Spleen (tissue), 13 donors: ENCODE measurements around the gene SUMO4. TPM values are rescaled to one million over a fixed set of nuclear protein-coding genes. Genes with fewer than 3 reads are reported as not detected.
A peak's percentile ranks its signal among the peaks of the same experiment; 100 is the strongest.

ENCODE experiments used
- DNase-seq: peaks from one replicate; pipeline ENCODE4 v3.0.0-alpha.2; 2020
- H3K27ac ChIP-seq, 8 donors: fragments of 200-600 bp; sonication (generic) in 7 of 8; 1 replicate in 4 of 8; 2 replicates in 4 of 8; pipeline versions ENCODE4 v1.5.0 to v1.8.0; 2016 to 2021; ENCODE audit warnings: inconsistent platforms in 4 of 8, mild to moderate bottlenecking in 4 of 8, moderate library complexity in 1 of 8
- H3K27me3 ChIP-seq, 7 donors: fragments of 200-600 bp; sonication (generic) in 6 of 7; replicated peaks in 1 of 7; 1 replicate in 4 of 7; 2 replicates in 3 of 7; pipeline versions ENCODE4 v1.5.0 to v1.8.0; 2016 to 2021; ENCODE audit warnings: inconsistent platforms in 3 of 7, mild to moderate bottlenecking in 1 of 7
- H3K36me3 ChIP-seq, 6 donors: fragments of 200-600 bp; sonication (generic) in 5 of 6; 1 replicate in 4 of 6; 2 replicates in 2 of 6; pipeline versions ENCODE4 v1.5.0 to v1.8.0; 2016 to 2021; ENCODE audit warnings: inconsistent platforms in 2 of 6
- H3K4me1 ChIP-seq, 6 donors: fragments of 200-600 bp; sonication (generic) in 5 of 6; 1 replicate in 3 of 6; 2 replicates in 3 of 6; pipeline versions ENCODE4 v1.5.0 to v1.8.0; 2016 to 2021; ENCODE audit warnings: inconsistent platforms in 3 of 6
- H3K4me3 ChIP-seq, 8 donors: fragments of 200-600 bp; sonication (generic) in 7 of 8; 1 replicate in 4 of 8; 2 replicates in 4 of 8; pipeline versions ENCODE4 v1.5.0 to v1.8.0; 2016 to 2021; ENCODE audit warnings: inconsistent platforms in 4 of 8, mild to moderate bottlenecking in 4 of 8, moderate library complexity in 2 of 8
- H3K9me3 ChIP-seq, 8 donors: fragments of 200-600 bp; sonication (generic) in 7 of 8; 1 replicate in 4 of 8; 2 replicates in 4 of 8; pipeline versions ENCODE4 v1.5.0 to v1.8.0; 2016 to 2021; ENCODE audit warnings: inconsistent platforms in 4 of 8
- POLR2A ChIP-seq, 3 donors: fragments of 450-650 bp; IDR thresholded peaks; one replicate each; pipeline ENCODE4 v1.5.1; 2017; ENCODE audit warnings: antibody characterized with exemption in 3 of 3, mild to moderate bottlenecking in 1 of 3
- POLR2AphosphoS5 ChIP-seq, 3 donors: sonication (generic); formaldehyde crosslinking; IDR thresholded peaks; one replicate each; pipeline ENCODE4 v1.5.1; 2017; ENCODE audit warnings: antibody characterized with exemption in 3 of 3
- WGBS, 5 donors: extraction: QIAGEN DNeasy Blood & Tissue Kit in 3 of 5; methylation state at CpG; one replicate each; pipeline versions ENCODE4 v1.1.5 to v1.1.7; 2013 to 2018; 5-methylcytosine and 5-hydroxymethylcytosine counted together
- intact Hi-C: fragments of 100-400 bp; cut with DNase I; formaldehyde crosslinking; loops from one replicate; pipeline ENCODE4 v1.15.0; 2023; ENCODE audit warnings: low total_unique reads
- long read RNA-seq, 2 donors: transcript quantifications; one replicate each; lab custom pipeline, GENCODE V29; 2026
- polyA plus RNA-seq, 3 donors: library from polyadenylated mRNA; stranded (reverse); fragments of 200-250 nt; gene quantifications; one replicate each; pipeline ENCODE4 v1.2.1, GENCODE V29; 2013
- total RNA-seq, 7 donors: library from RNA; depleted of rRNA in 3 of 7; stranded (reverse); fragments of >200 nt in 3 of 7; fragmentation: NEBNext Ultra II Directional in 4 of 7; extraction: Animal tissue kit (Norgen Biotek cat#: 25700) in 4 of 7; gene quantifications; one replicate each; pipeline versions ENCODE4 v1.1.0 to v1.2.1, GENCODE V29; 2016 to 2021
- TF ChIP-seq, protein P1 (sequence below), 11 experiments: fragments of 200-600 bp in 7 of 11; fragments of 450-650 bp in 4 of 11; sonication (generic) in 4 of 11; IDR thresholded peaks in 8 of 11; conservative IDR thresholded peaks in 3 of 11; 1 replicate in 7 of 11; 2 replicates in 4 of 11; pipeline versions ENCODE4 v1.4.0 to v1.8.0; 2016 to 2021; ENCODE audit warnings: antibody characterized with exemption in 11 of 11, inconsistent platforms in 4 of 11, mild to moderate bottlenecking in 1 of 11
- donor health status: healthy with polysubstance abuse.
- donor health status: DM: no; HTN: no; CAD: no; lungs with moderate emphysema.
- donor health status: DM: no; HTN: no; CAD: no.
- donor health status: Bipolar disorder and iron deficiency.
- donor health status: healthy.
- donor health status: DM: no; HTN: no; CAD: no.
- donor health status: DM: yes; HTN: yes; CAD: no.

SUMO4 gene
- 10 to 100 TPM in 2 of 7 donors, 1 to 10 TPM in 5; 4.7 to 19.7 (median 7.0) TPM for total RNA-seq
- polyA plus RNA-seq = under 1 TPM in 1 of 3 donors, not detected in 2; 0.16 TPM
- long read RNA-seq, donor 1, partial matches to known transcripts = 0 of 1 reads
- long read RNA-seq, donor 1, other reads (novel, unspliced or antisense) = 0 of 1 reads
- long read RNA-seq, donor 2 = 0 reads

DNA sequence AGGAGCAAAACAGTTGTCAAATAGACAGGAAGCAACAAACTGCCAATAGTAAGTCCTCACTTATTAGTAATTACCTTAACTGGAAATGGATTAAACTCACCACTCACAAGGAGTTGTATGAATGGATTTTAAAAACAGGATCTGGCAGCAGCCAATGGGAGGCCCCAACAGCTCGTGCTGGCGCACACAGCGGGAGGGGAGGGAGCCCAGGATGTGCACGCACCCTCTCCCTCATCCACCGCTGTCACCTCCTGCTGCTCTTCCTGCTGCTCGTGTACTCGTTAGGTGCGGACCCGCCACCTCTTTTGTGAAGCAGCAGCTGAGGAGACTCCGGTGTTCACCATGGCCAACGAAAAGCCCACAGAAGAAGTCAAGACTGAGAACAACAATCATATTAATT is at the start of gene SUMO4:
TSS of gene SUMO4 (plus strand) at position 213 of the 400 bp plus-strand sequence. CDS start at position 343, 130 bp downstream.
- Histone ChIP-seq H3K27ac (no peak within 1 kb of the TSS), H3K9me3 (no peaks in the 10 kb centered on the region), H3K36me3 (peaks cover 0 to 91% (median 38%) of the 10 kb centered on the region in 6 donors), H3K27me3 (no peaks in the 10 kb centered on the region), H3K4me1 (no peaks in the 10 kb centered on the region), H3K4me3 (no peak within 1 kb of the TSS)
- 96 to 99% (median 99%) methylated on average over 11 of the region's 11 CpGs for WGBS, 5 donors
- intact Hi-C loops = no loop called here
- no peak for DNase-seq
- TF ChIP-seq POLR2AphosphoS5 (IDR thresholded peaks at IDR 0.05) = peak; percentile 26 to 57 (median 27)
- TF ChIP-seq, protein P1, sequence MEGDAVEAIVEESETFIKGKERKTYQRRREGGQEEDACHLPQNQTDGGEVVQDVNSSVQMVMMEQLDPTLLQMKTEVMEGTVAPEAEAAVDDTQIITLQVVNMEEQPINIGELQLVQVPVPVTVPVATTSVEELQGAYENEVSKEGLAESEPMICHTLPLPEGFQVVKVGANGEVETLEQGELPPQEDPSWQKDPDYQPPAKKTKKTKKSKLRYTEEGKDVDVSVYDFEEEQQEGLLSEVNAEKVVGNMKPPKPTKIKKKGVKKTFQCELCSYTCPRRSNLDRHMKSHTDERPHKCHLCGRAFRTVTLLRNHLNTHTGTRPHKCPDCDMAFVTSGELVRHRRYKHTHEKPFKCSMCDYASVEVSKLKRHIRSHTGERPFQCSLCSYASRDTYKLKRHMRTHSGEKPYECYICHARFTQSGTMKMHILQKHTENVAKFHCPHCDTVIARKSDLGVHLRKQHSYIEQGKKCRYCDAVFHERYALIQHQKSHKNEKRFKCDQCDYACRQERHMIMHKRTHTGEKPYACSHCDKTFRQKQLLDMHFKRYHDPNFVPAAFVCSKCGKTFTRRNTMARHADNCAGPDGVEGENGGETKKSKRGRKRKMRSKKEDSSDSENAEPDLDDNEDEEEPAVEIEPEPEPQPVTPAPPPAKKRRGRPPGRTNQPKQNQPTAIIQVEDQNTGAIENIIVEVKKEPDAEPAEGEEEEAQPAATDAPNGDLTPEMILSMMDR (IDR thresholded peaks at IDR 0.05 in 8 of 11, conservative IDR thresholded peaks at IDR 0.05 in 3 of 11) = no peak

DNA sequence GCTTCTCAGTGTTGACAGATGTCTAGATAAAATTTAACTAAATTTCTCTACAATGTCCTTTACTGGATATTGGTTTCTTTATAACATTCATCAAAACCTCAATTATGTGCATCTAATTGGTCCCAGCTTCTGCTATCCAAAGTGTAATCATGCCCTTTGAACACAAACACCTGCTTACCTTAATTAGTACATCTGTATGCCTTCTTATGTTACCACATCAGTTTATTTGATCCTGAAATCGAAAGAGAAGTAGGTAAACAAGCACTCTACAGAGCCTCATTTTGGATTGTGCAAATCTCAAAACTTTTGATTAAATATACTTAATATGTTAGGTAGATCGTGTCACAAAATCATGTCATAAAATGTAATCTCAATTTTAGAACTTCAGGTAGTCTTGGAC is 46.1 kb upstream of the SUMO4 start:
- intact Hi-C loops = no loop called here
- Histone ChIP-seq H3K36me3 (peaks cover 0 to 3% (median 0%) of the 10 kb centered on the region in 6 donors), H3K4me1 (peaks cover 3 to 94% (median 30%) of the 10 kb centered on the region in 6 donors), H3K9me3 (no peaks in the 10 kb centered on the region), H3K4me3 (no peak overlapping the region), H3K27me3 (no peaks in the 10 kb centered on the region), H3K27ac (no peak overlapping the region)
- DNase-seq = no peak
- 89 to 97% (median 95%) methylated on average over 2 of the region's 2 CpGs for WGBS, 5 donors
- TF ChIP-seq POLR2A (IDR thresholded peaks at IDR 0.05) = no peak
- TF ChIP-seq, protein P1 (IDR thresholded peaks at IDR 0.05 in 8 of 11, conservative IDR thresholded peaks at IDR 0.05 in 3 of 11) = no peak
- TF ChIP-seq POLR2AphosphoS5 (IDR thresholded peaks at IDR 0.05) = no peak

DNA sequence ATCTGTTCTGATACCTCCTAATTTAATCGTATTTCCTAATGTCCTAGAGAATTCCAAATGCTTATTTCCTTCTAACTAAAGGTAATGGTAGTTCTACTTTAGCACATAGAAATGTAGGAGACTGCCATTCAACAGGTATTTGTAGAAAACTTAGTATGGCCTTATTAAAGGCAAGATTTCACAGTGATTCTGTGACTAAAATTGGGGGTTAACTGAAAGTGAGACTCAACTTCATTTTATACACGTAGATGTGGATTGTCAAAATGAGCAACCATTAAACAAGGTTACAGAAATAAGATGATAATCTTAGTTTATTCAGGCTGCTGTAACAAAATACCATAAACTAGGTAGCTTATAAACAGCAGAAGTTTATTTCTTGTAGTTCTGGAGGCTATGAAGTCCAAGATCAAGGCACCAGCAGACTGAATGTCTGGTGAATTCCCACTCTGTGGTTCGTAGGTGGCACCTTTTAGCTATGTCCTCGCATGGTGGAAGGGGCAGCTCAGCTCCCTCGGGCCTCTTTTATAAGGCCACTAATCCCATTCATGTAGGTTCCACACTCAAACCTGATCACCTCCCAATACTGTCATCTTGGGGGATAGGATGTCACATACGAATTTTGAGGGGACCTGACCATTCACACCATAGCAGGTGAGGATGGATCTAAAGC is 43.8 kb upstream of the SUMO4 start:
- intact Hi-C loops = no loop called here

More for the DNA sequence above, 43.8 kb upstream of the SUMO4 start:
- Histone ChIP-seq H3K27ac (no peak overlapping the region), H3K4me3 (no peak overlapping the region), H3K36me3 (peaks cover 0 to 6% (median 0%) of the 10 kb centered on the region in 6 donors), H3K27me3 (no peaks in the 10 kb centered on the region), H3K4me1 (peaks cover 3 to 90% (median 29%) of the 10 kb centered on the region in 6 donors), H3K9me3 (no peaks in the 10 kb centered on the region)
- no peak for DNase-seq
- 82 to 92% (median 89%) methylated on average over 6 of the region's 6 CpGs for WGBS, 5 donors
- TF ChIP-seq POLR2A (IDR thresholded peaks at IDR 0.05) = no peak
- no peak for TF ChIP-seq POLR2AphosphoS5 (IDR thresholded peaks at IDR 0.05)
- TF ChIP-seq, protein P1 (IDR thresholded peaks at IDR 0.05 in 8 of 11, conservative IDR thresholded peaks at IDR 0.05 in 3 of 11) = no peak
